Loucy (cell line): ENCODE results near the gene DENND6A.

ENCODE experiments used
- H2AFZ ChIP-seq: fragments of 200-600 bp; sonication (generic); 2 replicates; pipeline ENCODE4 v1.6.0; 2016; ENCODE audit warnings: antibody characterized with exemption, mild to moderate bottlenecking, low read length, moderate library complexity
- H3F3A ChIP-seq: fragments of 200-600 bp; 2 replicates; pipeline ENCODE4 v1.6.0; 2016; ENCODE audit warnings: antibody characterized with exemption, low read depth, mild to moderate bottlenecking
- H3K27me3 ChIP-seq: fragments of 200-600 bp; sonication (generic); 2 replicates; pipeline ENCODE4 v1.6.1; 2014; ENCODE audit warnings: low read length, mild to moderate bottlenecking; ENCODE audit not compliant: insufficient read depth, poor library complexity, severe bottlenecking
- H3K36me3 ChIP-seq: fragments of 200-600 bp; sonication (generic); 2 replicates; pipeline ENCODE4 v1.6.1; 2016; ENCODE audit warnings: low read length; ENCODE audit not compliant: insufficient read depth
- H3K4me1 ChIP-seq: fragments of 200-600 bp; sonication (generic); 2 replicates; pipeline ENCODE4 v1.5.1; 2014; ENCODE audit warnings: low read length, mild to moderate bottlenecking; ENCODE audit not compliant: insufficient read depth, poor library complexity, severe bottlenecking
- H3K4me2 ChIP-seq: fragments of 200-600 bp; sonication (generic); 2 replicates; pipeline ENCODE4 v1.6.0; 2014; ENCODE audit warnings: antibody characterized with exemption, low read length, low read depth, mild to moderate bottlenecking; ENCODE audit not compliant: poor library complexity, severe bottlenecking
- H3K4me3 ChIP-seq: fragments of 200-600 bp; sonication (generic); 2 replicates; pipeline ENCODE4 v1.5.1; 2014; ENCODE audit warnings: low read length, mild to moderate bottlenecking, mixed read lengths; ENCODE audit not compliant: poor library complexity, severe bottlenecking
- H3K79me2 ChIP-seq: fragments of 200-600 bp; sonication (generic); 2 replicates; pipeline ENCODE4 v1.6.1; 2014; ENCODE audit warnings: low read length; ENCODE audit not compliant: insufficient read depth
- H3K9ac ChIP-seq: fragments of 200-600 bp; sonication (generic); 2 replicates; pipeline ENCODE4 v1.6.0; 2014; ENCODE audit warnings: mild to moderate bottlenecking, low read depth, low read length, moderate library complexity; ENCODE audit not compliant: poor library complexity, severe bottlenecking
- H3K9me2 ChIP-seq: fragments of 200-600 bp; sonication (generic); replicated peaks from 2 replicates; pipeline ENCODE4 v1.6.1; 2016; ENCODE audit warnings: low read depth, low read length, mixed read lengths
- H3K9me3 ChIP-seq: fragments of 200-600 bp; sonication (generic); 2 replicates; pipeline ENCODE4 v1.6.1; 2014; ENCODE audit warnings: mild to moderate bottlenecking, antibody characterized with exemption, low read length, low read depth; ENCODE audit not compliant: insufficient read depth
- H4K20me1 ChIP-seq: fragments of 200-600 bp; sonication (generic); 2 replicates; pipeline ENCODE4 v1.6.0; 2014; ENCODE audit warnings: antibody characterized with exemption, low read length, mild to moderate bottlenecking; ENCODE audit not compliant: insufficient read depth, poor library complexity, severe bottlenecking
- EZH2phosphoT487 ChIP-seq: fragments of 200-600 bp; IDR thresholded peaks from 2 replicates; pipeline ENCODE4 v1.6.1; 2018; ENCODE audit warnings: antibody characterized with exemption, mild to moderate bottlenecking, moderate library complexity, borderline replicate concordance
- TF ChIP-seq, protein P1 (sequence below): fragments of 200-600 bp; sonication (generic); conservative IDR thresholded peaks from 2 replicates; pipeline ENCODE4 v1.5.1; 2014; ENCODE audit warnings: mild to moderate bottlenecking, antibody characterized with exemption, low read length

DENND6A gene

DNA sequence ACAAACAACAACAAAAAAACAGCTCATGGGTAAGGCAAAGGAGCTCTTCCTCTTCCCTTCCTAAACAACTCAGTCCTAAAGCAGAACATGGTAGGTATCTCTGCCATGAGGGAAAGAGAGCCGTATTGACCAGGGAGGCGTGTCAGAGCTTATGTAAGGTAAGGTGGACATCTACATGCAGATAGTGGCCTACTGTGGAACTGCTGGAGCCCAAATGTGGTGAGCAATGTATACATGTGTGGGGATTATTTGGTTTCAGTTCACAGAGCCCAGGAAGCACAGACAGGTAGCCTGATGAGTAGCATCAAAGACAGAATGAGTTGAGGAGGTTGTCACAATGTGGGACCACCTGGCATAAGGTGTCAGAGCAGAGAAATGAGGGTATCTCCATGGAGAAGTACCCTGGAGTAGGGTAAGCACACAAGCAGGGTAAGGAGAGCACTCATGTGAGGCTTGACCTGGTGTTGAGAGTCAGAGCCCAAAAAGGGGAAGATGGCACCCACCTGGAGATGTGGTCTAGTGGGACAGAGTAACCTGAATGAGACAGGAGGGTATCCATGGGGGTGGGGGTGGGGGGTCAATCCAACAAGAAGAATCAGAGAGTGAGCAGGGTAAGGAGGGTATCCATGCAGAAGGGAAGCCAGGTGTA is 45.5 kb downstream of the DENND6A start:
- Histone ChIP-seq H3K4me3 (no peak overlapping the region), H3K9me3 (no peaks in the 10 kb centered on the region; the same call in 1 of the 2 replicates), H3K9ac (no peak overlapping the region), H3K27me3 (no peaks in the 10 kb centered on the region), H4K20me1 (no peaks in the 10 kb centered on the region), H3K9me2 (no peaks in the 10 kb centered on the region), H3K36me3 (peaks cover 22% of the 10 kb centered on the region; the same call in 1 of the 2 replicates), H3F3A (no peaks in the 10 kb centered on the region), H3K4me1 (no peaks in the 10 kb centered on the region), H2AFZ (no peak overlapping the region), H3K4me2 (no peak overlapping the region), H3K79me2 (no peaks in the 10 kb centered on the region)
- TF ChIP-seq, protein P1, sequence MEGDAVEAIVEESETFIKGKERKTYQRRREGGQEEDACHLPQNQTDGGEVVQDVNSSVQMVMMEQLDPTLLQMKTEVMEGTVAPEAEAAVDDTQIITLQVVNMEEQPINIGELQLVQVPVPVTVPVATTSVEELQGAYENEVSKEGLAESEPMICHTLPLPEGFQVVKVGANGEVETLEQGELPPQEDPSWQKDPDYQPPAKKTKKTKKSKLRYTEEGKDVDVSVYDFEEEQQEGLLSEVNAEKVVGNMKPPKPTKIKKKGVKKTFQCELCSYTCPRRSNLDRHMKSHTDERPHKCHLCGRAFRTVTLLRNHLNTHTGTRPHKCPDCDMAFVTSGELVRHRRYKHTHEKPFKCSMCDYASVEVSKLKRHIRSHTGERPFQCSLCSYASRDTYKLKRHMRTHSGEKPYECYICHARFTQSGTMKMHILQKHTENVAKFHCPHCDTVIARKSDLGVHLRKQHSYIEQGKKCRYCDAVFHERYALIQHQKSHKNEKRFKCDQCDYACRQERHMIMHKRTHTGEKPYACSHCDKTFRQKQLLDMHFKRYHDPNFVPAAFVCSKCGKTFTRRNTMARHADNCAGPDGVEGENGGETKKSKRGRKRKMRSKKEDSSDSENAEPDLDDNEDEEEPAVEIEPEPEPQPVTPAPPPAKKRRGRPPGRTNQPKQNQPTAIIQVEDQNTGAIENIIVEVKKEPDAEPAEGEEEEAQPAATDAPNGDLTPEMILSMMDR: no peak
- no peak for TF ChIP-seq EZH2phosphoT487

DNA sequence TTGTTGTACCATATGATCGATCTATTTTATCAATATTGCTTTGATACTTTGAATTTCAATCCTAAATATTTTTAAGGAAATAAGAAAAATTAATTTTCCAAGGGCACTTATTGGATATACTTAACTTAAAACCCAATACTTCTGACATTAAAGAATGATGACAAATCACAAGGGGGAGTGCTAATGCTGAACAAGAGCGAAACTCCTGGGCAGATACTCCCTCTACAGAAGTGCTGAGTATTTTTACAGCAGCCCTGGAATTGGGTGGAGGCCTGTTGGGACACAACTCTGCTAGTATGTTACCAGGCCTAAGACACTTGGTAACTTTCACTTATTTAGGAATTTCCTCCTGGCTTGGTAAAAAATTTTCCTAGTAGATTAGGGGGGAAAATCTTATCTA is 46.2 kb downstream of the DENND6A start:
- Histone ChIP-seq H3K9me3 (no peaks in the 10 kb centered on the region; the same call in 1 of the 2 replicates), H3K27me3 (no peaks in the 10 kb centered on the region), H3K79me2 (no peaks in the 10 kb centered on the region), H3K4me3 (no peak overlapping the region), H3F3A (no peaks in the 10 kb centered on the region), H2AFZ (no peak overlapping the region), H4K20me1 (no peaks in the 10 kb centered on the region), H3K36me3 (peaks cover 26% of the 10 kb centered on the region; the same call in 1 of the 2 replicates), H3K9ac (no peak overlapping the region), H3K9me2 (no peaks in the 10 kb centered on the region), H3K4me1 (no peaks in the 10 kb centered on the region), H3K4me2 (no peak overlapping the region)
- TF ChIP-seq EZH2phosphoT487: no peak
- TF ChIP-seq, protein P1: peak; percentile 47

DNA sequence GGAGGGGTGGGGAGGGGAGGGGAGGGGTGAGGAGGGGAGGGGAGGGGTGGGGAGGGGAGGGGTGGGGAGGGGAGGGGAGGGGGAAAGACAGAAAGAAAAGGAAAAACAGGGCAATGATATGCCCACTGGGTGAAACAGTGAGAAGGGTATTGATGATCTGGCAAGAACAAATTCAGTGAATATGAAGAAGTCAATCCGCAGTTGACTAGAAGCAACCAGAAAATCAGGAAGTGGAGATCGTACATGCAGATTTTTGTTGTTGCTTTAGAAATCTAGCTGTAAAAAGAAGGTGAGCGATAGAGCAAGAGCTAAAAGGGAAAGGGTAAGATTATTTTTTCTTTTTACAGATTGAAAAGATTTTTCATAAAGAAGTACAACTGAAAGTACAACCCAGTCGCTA is 48.1 kb downstream of the DENND6A start:
- no peak overlapping the region for H2AFZ ChIP-seq
- no peak overlapping the region for H3K9ac ChIP-seq

More for the DNA sequence above, 48.1 kb downstream of the DENND6A start:
- Histone ChIP-seq H3K4me3 (no peak overlapping the region), H3K27me3 (no peaks in the 10 kb centered on the region), H3K79me2 (no peaks in the 10 kb centered on the region), H3F3A (no peaks in the 10 kb centered on the region), H3K4me2 (no peak overlapping the region), H3K9me3 (no peaks in the 10 kb centered on the region; the same call in 1 of the 2 replicates), H4K20me1 (no peaks in the 10 kb centered on the region), H3K9me2 (no peaks in the 10 kb centered on the region), H3K4me1 (no peaks in the 10 kb centered on the region), H3K36me3 (peaks cover 37% of the 10 kb centered on the region)
- no peak for TF ChIP-seq EZH2phosphoT487
- TF ChIP-seq, protein P1: no peak
